Activated T-helper 1 cell treated with anti-CD3 and anti-CD28 coated beads, Interleukin-2, amount 50 U/mL, for 16 hours (primary cell): Measurements from ENCODE around the gene KLHDC9.
"Not testable (repeated sequence)": the region's sequence is repeated elsewhere in the genome, so short reads cannot be mapped to it uniquely, and the experiment has no call there.

ENCODE experiments used
- DNase-seq, 2 donors: peaks; one replicate each; pipeline ENCODE4 v3.0.0-alpha.2; 2020; ENCODE audit warnings: low read depth in 1 of 2, low spot score in 1 of 2

KLHDC9 gene

GRCh38 chr1:161098210-161099068 is at the start of gene KLHDC9:
TSS of gene KLHDC9 (plus strand) at chr1:161098361. CDS start at chr1:161098536, 175 bp downstream.
- DNase-seq, result peak; percentile 41 to 56

- no peak for DNase-seq
Measured at GRCh38 chr1:161048949-161049722, 49.0 kb upstream of the KLHDC9 start.

GRCh38 chr1:161051219-161051618 is 46.9 kb upstream of the KLHDC9 start:
- no peak for DNase-seq

- DNase-seq, result no peak
Measured at GRCh38 chr1:161052899-161053298, 45.3 kb upstream of the KLHDC9 start.

GRCh38 chr1:161054232-161054631 is 43.9 kb upstream of the KLHDC9 start:
- no peak for DNase-seq

GRCh38 chr1:161054805-161055204 is 43.4 kb upstream of the KLHDC9 start:
- no peak for DNase-seq

- DNase-seq, result no peak
Measured at GRCh38 chr1:161059293-161059692, 38.9 kb upstream of the KLHDC9 start.

GRCh38 chr1:161061419-161061818 is 36.7 kb upstream of the KLHDC9 start:
- DNase-seq, result no peak

GRCh38 chr1:161063936-161064335 is 34.2 kb upstream of the KLHDC9 start:
- not testable (repeated sequence) for DNase-seq

- DNase-seq, result not testable (repeated sequence)
Measured at GRCh38 chr1:161065681-161066080, 32.5 kb upstream of the KLHDC9 start.

- DNase-seq, result no peak
Measured at GRCh38 chr1:161066694-161067093, 31.5 kb upstream of the KLHDC9 start.

GRCh38 chr1:161068306-161069234 is 29.6 kb upstream of the KLHDC9 start:
- DNase-seq, result peak; percentile 57 to 61

GRCh38 chr1:161069241-161069640 is 28.9 kb upstream of the KLHDC9 start:
- no peak for DNase-seq

GRCh38 chr1:161069731-161070270 is 28.4 kb upstream of the KLHDC9 start, which contains the start of gene ARHGAP30:
TSS of gene ARHGAP30 (minus strand) at chr1:161069891. CDS start at chr1:161069624, 267 bp downstream.
- DNase-seq, result peak; percentile 61 to 64

- no peak for DNase-seq
Measured at GRCh38 chr1:161070761-161071160, 27.4 kb upstream of the KLHDC9 start.

- DNase-seq, result peak in 1 of 2 donors; percentile 23
Measured at GRCh38 chr1:161071886-161072371, 26.2 kb upstream of the KLHDC9 start.

GRCh38 chr1:161072751-161073449 is 25.3 kb upstream of the KLHDC9 start:
- no peak for DNase-seq

- no peak for DNase-seq
Measured at GRCh38 chr1:161073474-161074121, 24.6 kb upstream of the KLHDC9 start.

- DNase-seq, result no peak
Measured at GRCh38 chr1:161074676-161075368, 23.3 kb upstream of the KLHDC9 start.
